ENCODE data around the gene RASA2.
"Not testable (repeated sequence)": the region's sequence is repeated elsewhere in the genome, so short reads cannot be mapped to it uniquely, and the experiment has no call there.

GRCh38 chr3:141628334-141628733 is 141.5 kb downstream of the RASA2 start:
- not testable (repeated sequence) for TF ChIP-seq MYBL2 (IDR thresholded peaks at IDR 0.05; ENCODE audit: low read depth); MYBL2 (CRISPR knock-in tag; IDR thresholded peaks at IDR 0.05; ENCODE audit: borderline replicate concordance); ATF6 (CRISPR knock-in tag; IDR thresholded peaks at IDR 0.05); CTCF (IDR thresholded peaks at IDR 0.05 in 2 of 3, conservative IDR thresholded peaks at IDR 0.05 in 1 of 3; ENCODE audit: insufficient read depth in 2 of 3, low read depth in 1 of 3, low read length in 3 of 3); RCOR1 (IDR thresholded peaks at IDR 0.05; ENCODE audit: borderline replicate concordance in 1 of 2, low read depth in 2 of 2, low read length in 2 of 2); TBL1XR1 (IDR thresholded peaks at IDR 0.05; ENCODE audit: low read length in 2 of 2); MXI1 (IDR thresholded peaks at IDR 0.05; ENCODE audit: low read depth, low read length); SMC3 (conservative IDR thresholded peaks at IDR 0.05; ENCODE audit: insufficient read depth, low read depth, low read length); ARNT (IDR thresholded peaks at IDR 0.05); SMAD3 (CRISPR knock-in tag; conservative IDR thresholded peaks at IDR 0.05); REST (IDR thresholded peaks at IDR 0.05; ENCODE audit: borderline replicate concordance); REST (CRISPR knock-in tag; IDR thresholded peaks at IDR 0.05; ENCODE audit: low read depth); TEAD2 (tag; IDR thresholded peaks at IDR 0.05); TCF7L2 (IDR thresholded peaks at IDR 0.05; ENCODE audit: low read depth, low read length); HNRNPK (IDR thresholded peaks at IDR 0.05; ENCODE audit: low read depth, low read length, poor library complexity, severe bottlenecking); SFPQ (IDR thresholded peaks at IDR 0.05; ENCODE audit: low read depth, low read length)

Measured in K562 (cell line).